Endothelial cell of umbilical vein (primary cell): Measurements from ENCODE around the gene NAPA. TPM values are rescaled to one million over a fixed set of nuclear protein-coding genes. Genes with fewer than 3 reads are reported as not detected.

Experiments
- BruUV-seq: library from RNA; stranded (reverse); fragments of 400-500 nt; replicated peaks from 2 replicates; lab custom pipeline; 2021; lab: Mats Ljungman, UMichigan
- CTCF ChIA-PET: fragments of 300-600, 350-600 bp; sonication (Branson Sonifier 250); formaldehyde crosslinking; loops from one replicate; lab custom pipeline; 2021; ENCODE audit warnings: antibody characterized with exemption, inconsistent platforms; lab: Charles Lee
- POLR2A ChIA-PET: fragments of 300-600, 350-600 bp; sonication (Branson Sonifier 250); formaldehyde crosslinking; loops from one replicate; lab custom pipeline; 2021; ENCODE audit warnings: antibody characterized with exemption, inconsistent platforms; lab: Charles Lee
- DNase-seq: peaks from one replicate; pipeline ENCODE4 v3.0.0-alpha.2; 2011; ENCODE audit warnings: low read depth, low spot score
- FAIRE-seq: peaks from 2 replicates; lab custom pipeline; 2011; peaks lifted over from hg19 to GRCh38; lab: Jason Lieb, UNC
- H2AFZ ChIP-seq: 2 replicates; pipeline ENCODE4 v1.6.0; 2012; ENCODE audit warnings: low read depth, low read length, control low read depth, inconsistent platforms
- H3K27ac ChIP-seq: 2 replicates; pipeline ENCODE4 v1.5.1; 2011; ENCODE audit warnings: low read depth, mild to moderate bottlenecking, control low read depth, low read length, moderate library complexity; ENCODE audit not compliant: insufficient read depth
- H3K27me3 ChIP-seq, 2 experiments: 2 replicates each; pipeline versions ENCODE4 v1.6.0 to v1.6.1; 2011; ENCODE audit warnings: low read length in 2 of 2, mixed read lengths in 1 of 2; ENCODE audit not compliant: control insufficient read depth in 2 of 2, insufficient read depth in 2 of 2
- H3K36me3 ChIP-seq, 2 experiments: 2 replicates in 1 of 2; 3 replicates in 1 of 2; pipeline ENCODE4 v1.5.1; 2011; ENCODE audit warnings: low read length in 2 of 2, mild to moderate bottlenecking in 1 of 2, moderate library complexity in 1 of 2; ENCODE audit not compliant: control insufficient read depth in 2 of 2, insufficient read depth in 2 of 2; ENCODE audit errors: extremely low read depth in 1 of 2
- H3K4me1 ChIP-seq: 3 replicates; pipeline ENCODE4 v1.5.1; 2011; ENCODE audit warnings: mild to moderate bottlenecking, low read length; ENCODE audit not compliant: control insufficient read depth, insufficient read depth; ENCODE audit errors: extremely low read depth
- H3K4me2 ChIP-seq: 2 replicates; pipeline ENCODE4 v1.6.1; 2011; ENCODE audit warnings: low read length, control low read depth, mixed read lengths; ENCODE audit not compliant: insufficient read depth
- H3K4me3 ChIP-seq, 3 experiments: fragments of 200-600 bp in 1 of 3; sonication (generic), shearing (Covaris generic) in 1 of 3; replicated peaks in 1 of 3; 2 replicates each; pipeline ENCODE4 v1.5.1; 2011 to 2016; ENCODE audit warnings: control low read depth in 3 of 3, low read length in 3 of 3, mild to moderate bottlenecking in 2 of 3, inconsistent platforms in 1 of 3, low read depth in 1 of 3, moderate library complexity in 1 of 3; ENCODE audit not compliant: insufficient read depth in 1 of 3
- H3K79me2 ChIP-seq: 2 replicates; pipeline ENCODE4 v1.6.0; 2012; ENCODE audit warnings: low read length, inconsistent platforms; ENCODE audit not compliant: control insufficient read depth, insufficient read depth
- H3K9ac ChIP-seq: replicated peaks from 2 replicates; pipeline ENCODE3; 2011; ENCODE audit warnings: low read length, control low read depth; ENCODE audit not compliant: insufficient read depth; ENCODE audit errors: extremely low read depth
- H3K9me1 ChIP-seq: replicated peaks from 3 replicates; pipeline ENCODE4 v1.6.0; 2011; ENCODE audit warnings: mild to moderate bottlenecking, low read length; ENCODE audit not compliant: control insufficient read depth, insufficient read depth; ENCODE audit errors: extremely low read depth
- H3K9me3 ChIP-seq: replicated peaks from 2 replicates; pipeline ENCODE4 v1.5.1; 2012; ENCODE audit warnings: low read length, inconsistent platforms; ENCODE audit not compliant: control insufficient read depth, insufficient read depth
- H4K20me1 ChIP-seq: replicated peaks from 2 replicates; pipeline ENCODE3; 2011; ENCODE audit warnings: mild to moderate bottlenecking, low read length; ENCODE audit not compliant: control insufficient read depth, insufficient read depth; ENCODE audit errors: extremely low read depth
- CTCF ChIP-seq, 2 donors: IDR thresholded peaks; 1 replicate in 1 of 2; 2 replicates in 1 of 2; pipeline ENCODE4 v1.5.1; 2011; ENCODE audit warnings: low read length in 2 of 2, mild to moderate bottlenecking in 2 of 2, moderate library complexity in 2 of 2, control low read depth in 1 of 2, inconsistent platforms in 1 of 2, low read depth in 1 of 2; ENCODE audit not compliant: insufficient read depth in 1 of 2; ENCODE audit errors: extremely low read depth in 1 of 2
- EZH2 ChIP-seq: IDR thresholded peaks from 2 replicates; pipeline ENCODE4 v1.6.1; 2012; ENCODE audit warnings: borderline replicate concordance, low read depth, mild to moderate bottlenecking, moderate library complexity, low read length, inconsistent platforms; ENCODE audit not compliant: severe bottlenecking
- FOS ChIP-seq: IDR thresholded peaks from 2 replicates; pipeline ENCODE4 v1.6.1; 2011; ENCODE audit warnings: mild to moderate bottlenecking, low read length, moderate library complexity, borderline replicate concordance; ENCODE audit not compliant: insufficient read depth
- GATA2 ChIP-seq: IDR thresholded peaks from 2 replicates; pipeline ENCODE4 v1.7.0; 2011; ENCODE audit warnings: low read depth, mild to moderate bottlenecking, moderate library complexity, mixed read lengths, low read length; ENCODE audit not compliant: insufficient read length, insufficient read depth
- JUN ChIP-seq: IDR thresholded peaks from 2 replicates; pipeline ENCODE4 v1.6.1; 2011; ENCODE audit warnings: borderline replicate concordance, low read depth; ENCODE audit not compliant: insufficient read length, insufficient read depth
- MAX ChIP-seq: IDR thresholded peaks from 2 replicates; pipeline ENCODE4 v1.6.1; 2011; ENCODE audit not compliant: insufficient read depth, insufficient read length
- MYC ChIP-seq: IDR thresholded peaks from one replicate; pipeline ENCODE4 v1.6.1; 2011; ENCODE audit warnings: mild to moderate bottlenecking, low read depth, low read length
- POLR2A ChIP-seq: IDR thresholded peaks from 2 replicates; pipeline ENCODE4 v1.6.1; 2012; ENCODE audit warnings: low read depth, mild to moderate bottlenecking, control low read depth, low read length
- POLR2AphosphoS5 ChIP-seq: IDR thresholded peaks from 2 replicates; pipeline ENCODE4 v1.6.1; 2012; ENCODE audit warnings: low read depth, mild to moderate bottlenecking, control low read depth, low read length, moderate library complexity; ENCODE audit not compliant: insufficient read depth
- dilution Hi-C: fragments of 300-500 bp; cut with MboI; formaldehyde crosslinking; loops from one replicate; pipeline ENCODE4 v1.15.0; 2019; ENCODE audit warnings: low sequenced_read_pairs; ENCODE audit not compliant: extremely low pct_ligation_motif_present
- intact Hi-C: fragments of 100-400 bp; cut with micrococcal nuclease; formaldehyde crosslinking; loops from one replicate; pipeline ENCODE4 v1.10.0; 2022
- polyA plus RNA-seq, 4 experiments: library from polyadenylated mRNA; depleted of rRNA in 3 of 4; stranded (reverse) in 3 of 4; unstranded in 1 of 4; fragments of >200 nt; gene quantifications; 2 replicates each; pipeline versions ENCODE4 v1.2.1 to v1.2.3, GENCODE V29; 2011 to 2012; ENCODE audit warnings: missing spikeins in 1 of 4
- total RNA-seq: library from RNA; stranded (reverse); gene quantifications from 2 replicates; pipeline ENCODE4 v1.2.3, GENCODE V29; 2021

The NAPA gene
- total and polyA plus RNA-seq, 2 donors (not counting 3 experiments of a cell fraction or from before 2014, with no cell fraction given), result 107 to 154 TPM

GRCh38 chr19:47503826-47504150 is 11.1 kb downstream of the NAPA start:
- BruUV-seq, result no TSS peak
- H3K9ac ChIP-seq, result no peak overlapping the region
- no peaks in the 10 kb centered on the region for H3K4me1 ChIP-seq
- TF ChIP-seq GATA2 (no peak), MYC (no peak), CTCF (IDR thresholded peaks at IDR 0.05; ENCODE audit: extremely low read depth in 1 of 2, insufficient read depth in 1 of 2, low read depth in 1 of 2, low read length in 2 of 2) (no peak), POLR2AphosphoS5 (no peak), MAX (no peak), POLR2A (no peak), JUN (no peak), FOS (no peak), EZH2 (no peak)
- no peaks in the 10 kb centered on the region for H3K27me3 ChIP-seq
- no peaks in the 10 kb centered on the region for H3K9me1 ChIP-seq
- no peak overlapping the region for H3K27ac ChIP-seq
- H3K9me3 ChIP-seq, result no peaks in the 10 kb centered on the region
- CTCF ChIA-PET, result interaction anchor here (1.8 kb wide), 1 partner anchor 67 kb away, joined by 3 read pairs; no protein-coding TSS in a partner anchor
- no peak for FAIRE-seq
- H3K4me3 ChIP-seq, result no peak overlapping the region
- H3K79me2 ChIP-seq, result peaks cover 23% of the 10 kb centered on the region
- no peak overlapping the region for H2AFZ ChIP-seq
- peaks cover 2 to 24% of the 10 kb centered on the region in 2 experiments for H3K36me3 ChIP-seq
- intact Hi-C loops (no loop called here), dilution Hi-C loops (no loop called here)
- no peak for DNase-seq
- H3K4me2 ChIP-seq, result no peak overlapping the region
- no peaks in the 10 kb centered on the region for H4K20me1 ChIP-seq
- POLR2A ChIA-PET, result interaction anchor here (0.7 kb wide), 1 partner anchor 83 kb away, joined by 12 read pairs; no protein-coding TSS in a partner anchor
